H1 (cell line): ENCODE measurements around the gene RPL31. TPM values are rescaled to one million over a fixed set of nuclear protein-coding genes. Genes with fewer than 3 reads are reported as not detected.

Source experiments
- CTCF ChIA-PET: fragments of 300-600 bp; sonication (Branson Sonifier 250); formaldehyde crosslinking; loops from one replicate; lab custom pipeline; 2021; ENCODE audit not compliant: partially characterized antibody; lab: Charles Lee
- POLR2A ChIA-PET: fragments of 300-600 bp; sonication (Branson Sonifier 250); formaldehyde crosslinking; loops from one replicate; lab custom pipeline; 2021; ENCODE audit warnings: inconsistent platforms; ENCODE audit not compliant: partially characterized antibody; lab: Charles Lee
- DNase-seq, 2 experiments: peaks; one replicate each; pipeline versions ENCODE4 v3.0.0 to v3.0.0-alpha.2; 2010 to 2022; ENCODE audit warnings: low spot score in 2 of 2, low read depth in 1 of 2, mixed read lengths in 1 of 2
- FAIRE-seq: peaks from 2 replicates; lab custom pipeline; 2011; peaks lifted over from hg19 to GRCh38; lab: Jason Lieb, UNC
- H2AFZ ChIP-seq: 2 replicates; pipeline ENCODE4 v1.8.1; 2012; ENCODE audit warnings: low read length, inconsistent platforms
- H2AK5ac ChIP-seq: 2 replicates; pipeline ENCODE4 v1.6.1; 2013; ENCODE audit warnings: low read depth, low read length
- H2BK120ac ChIP-seq: replicated peaks from 2 replicates; pipeline ENCODE3; 2013; ENCODE audit warnings: low read depth, low read length, inconsistent platforms
- H2BK12ac ChIP-seq: 2 replicates; pipeline ENCODE4 v1.6.1; 2013; ENCODE audit warnings: low read depth, low read length
- H2BK15ac ChIP-seq: 2 replicates; pipeline ENCODE4 v1.6.1; 2013; ENCODE audit warnings: low read length
- H2BK20ac ChIP-seq: 2 replicates; pipeline ENCODE4 v1.6.1; 2013; ENCODE audit warnings: low read length
- H2BK5ac ChIP-seq: 2 replicates; pipeline ENCODE4 v1.6.1; 2013; ENCODE audit warnings: low read depth, low read length
- H3K14ac ChIP-seq: 2 replicates; pipeline ENCODE4 v1.6.1; 2013; ENCODE audit warnings: inconsistent platforms; ENCODE audit not compliant: insufficient read length
- H3K18ac ChIP-seq: 2 replicates; pipeline ENCODE4 v1.6.1; 2013; ENCODE audit warnings: low read length; ENCODE audit errors: extremely low read depth
- H3K23ac ChIP-seq: 2 replicates; pipeline ENCODE4 v1.6.1; 2013; ENCODE audit warnings: inconsistent platforms; ENCODE audit not compliant: insufficient read length
- H3K23me2 ChIP-seq: 2 replicates; pipeline ENCODE4 v1.6.1; 2013; ENCODE audit warnings: low read depth, low read length
- H3K27ac ChIP-seq: 2 replicates; pipeline ENCODE4 v1.6.1; 2011; ENCODE audit warnings: low read depth, low read length, inconsistent platforms
- H3K27me3 ChIP-seq, 4 experiments: replicated peaks in 1 of 4; 1 replicate in 1 of 4; 2 replicates in 3 of 4; pipeline versions ENCODE4 v1.6.1 to v1.8.1; 2011 to 2013; ENCODE audit warnings: low read length in 3 of 4, mild to moderate bottlenecking in 3 of 4, inconsistent platforms in 2 of 4, mixed read lengths in 2 of 4, moderate library complexity in 1 of 4; ENCODE audit not compliant: control insufficient read depth in 3 of 4, insufficient read depth in 3 of 4; ENCODE audit errors: extremely low read depth in 1 of 4
- H3K36me3 ChIP-seq, 4 experiments: 2 replicates each; pipeline versions ENCODE4 v1.6.1 to v1.8.1; 2011 to 2013; ENCODE audit warnings: mild to moderate bottlenecking in 4 of 4, low read length in 3 of 4, moderate library complexity in 2 of 4, control low read depth in 1 of 4, inconsistent platforms in 1 of 4; ENCODE audit not compliant: insufficient read depth in 4 of 4, control insufficient read depth in 2 of 4
- H3K4ac ChIP-seq: replicated peaks from 2 replicates; pipeline ENCODE3; 2013; ENCODE audit warnings: low read length, low read depth, mixed read lengths, inconsistent platforms; ENCODE audit not compliant: insufficient read length
- H3K4me1 ChIP-seq, 4 experiments: replicated peaks in 1 of 4; 1 replicate in 1 of 4; 2 replicates in 3 of 4; pipeline versions ENCODE4 v1.6.1 to v1.8.1; 2011 to 2013; ENCODE audit warnings: low read length in 3 of 4, inconsistent platforms in 2 of 4, mixed read lengths in 1 of 4; ENCODE audit not compliant: insufficient read depth in 4 of 4, control insufficient read depth in 3 of 4
- H3K4me2 ChIP-seq, 2 experiments: 2 replicates each; pipeline versions ENCODE4 v1.6.1 to v1.8.1; 2011 to 2013; ENCODE audit warnings: low read depth in 2 of 2, low read length in 2 of 2, control low read depth in 1 of 2, inconsistent platforms in 1 of 2, mild to moderate bottlenecking in 1 of 2; ENCODE audit not compliant: insufficient read depth in 1 of 2
- H3K4me3 ChIP-seq, 4 experiments: fragments of 200-600, 300-600 bp in 1 of 4; sonication (generic), shearing (Covaris generic), sonication (Bioruptor Twin) in 1 of 4; 2 replicates each; pipeline versions ENCODE4 v1.5.1 to v1.8.1; 2011 to 2016; ENCODE audit warnings: low read length in 4 of 4, low read depth in 3 of 4, control low read depth in 2 of 4, inconsistent platforms in 2 of 4, mild to moderate bottlenecking in 2 of 4, mixed read lengths in 1 of 4, moderate library complexity in 1 of 4; ENCODE audit not compliant: insufficient read depth in 2 of 4; ENCODE audit errors: extremely low read depth in 1 of 4
- H3K56ac ChIP-seq: replicated peaks from 2 replicates; pipeline ENCODE3; 2013; ENCODE audit warnings: low read depth, mild to moderate bottlenecking, mixed read lengths, low read length, inconsistent platforms; ENCODE audit not compliant: insufficient read length
- H3K79me1 ChIP-seq: 2 replicates; pipeline ENCODE4 v1.6.1; 2013; ENCODE audit warnings: low read depth, low read length, control low read depth
- H3K79me2 ChIP-seq, 2 experiments: 2 replicates each; pipeline versions ENCODE4 v1.6.1 to v1.8.1; 2012 to 2013; ENCODE audit warnings: low read length in 2 of 2, mild to moderate bottlenecking in 2 of 2, inconsistent platforms in 1 of 2; ENCODE audit not compliant: insufficient read depth in 2 of 2, control insufficient read depth in 1 of 2
- H3K9ac ChIP-seq, 4 experiments: replicated peaks in 1 of 4; 1 replicate in 1 of 4; 2 replicates in 3 of 4; pipeline versions ENCODE4 v1.6.1 to v1.8.1; 2011 to 2013; ENCODE audit warnings: low read depth in 3 of 4, low read length in 3 of 4, control low read depth in 2 of 4, mild to moderate bottlenecking in 2 of 4, moderate library complexity in 2 of 4, inconsistent platforms in 1 of 4; ENCODE audit errors: extremely low read depth in 1 of 4
- H3K9me3 ChIP-seq, 2 experiments: 2 replicates each; pipeline versions ENCODE4 v1.6.1 to v1.8.1; 2012 to 2013; ENCODE audit warnings: mild to moderate bottlenecking in 2 of 2, moderate library complexity in 2 of 2, control low read depth in 1 of 2, inconsistent platforms in 1 of 2, low read depth in 1 of 2, low read length in 1 of 2, mixed read lengths in 1 of 2; ENCODE audit not compliant: insufficient read depth in 2 of 2
- H4K20me1 ChIP-seq, 2 experiments: replicated peaks in 1 of 2; 2 replicates each; pipeline versions ENCODE3 to v1.8.1; 2011 to 2013; ENCODE audit warnings: inconsistent platforms in 2 of 2, low read length in 2 of 2, mild to moderate bottlenecking in 1 of 2; ENCODE audit not compliant: insufficient read depth in 2 of 2, control insufficient read depth in 1 of 2
- H4K5ac ChIP-seq: 2 replicates; pipeline ENCODE4 v1.6.1; 2013; ENCODE audit warnings: low read length, low read depth, mixed read lengths, inconsistent platforms; ENCODE audit not compliant: insufficient read length
- H4K8ac ChIP-seq: 2 replicates; pipeline ENCODE4 v1.8.0; 2013; ENCODE audit warnings: mild to moderate bottlenecking, moderate library complexity, low read length, inconsistent platforms; ENCODE audit not compliant: insufficient read depth; ENCODE audit errors: extremely low read depth
- H4K91ac ChIP-seq: replicated peaks from 2 replicates; pipeline ENCODE3; 2013; ENCODE audit warnings: low read length, mixed read lengths, inconsistent platforms; ENCODE audit not compliant: insufficient read length
- KDM4A ChIP-seq: IDR thresholded peaks from one replicate; pipeline ENCODE4 v1.7.1; 2012; ENCODE audit warnings: low read depth, mild to moderate bottlenecking, moderate library complexity, low read length, inconsistent platforms; ENCODE audit not compliant: severe bottlenecking
- NRF1 ChIP-seq: IDR thresholded peaks from 2 replicates; pipeline ENCODE4 v1.6.1; 2011; ENCODE audit warnings: mild to moderate bottlenecking, low read depth, low read length, improper control_type of control experiment
- RFX5 ChIP-seq: IDR thresholded peaks from 2 replicates; pipeline ENCODE4 v1.6.1; 2011; ENCODE audit warnings: low read depth, low read length, improper control_type of control experiment, borderline replicate concordance
- WGBS, 2 experiments: shearing (Covaris generic) in 1 of 2; methylation state at CpG; one replicate each; pipeline versions ENCODE4 v1.1.6 to v1.1.7; 2013 to 2015; ENCODE audit warnings: low lambda C conversion rate in 2 of 2, mixed read lengths in 2 of 2, inconsistent platforms in 1 of 2, low coverage in 1 of 2, missing lambda C conversion rate in 1 of 2; ENCODE audit not compliant: insufficient replicate concordance in 2 of 2, insufficient coverage in 1 of 2, insufficient read length in 1 of 2; ENCODE audit errors: extremely low coverage in 1 of 2, missing lambda C conversion rate in 1 of 2; 5-methylcytosine and 5-hydroxymethylcytosine counted together
- polyA plus RNA-seq, 7 experiments: library from polyadenylated mRNA; depleted of rRNA in 3 of 7; stranded (reverse) in 5 of 7; unstranded in 2 of 7; fragments of >200 nt in 5 of 7; fragments of 200-250 nt in 2 of 7; gene quantifications; 1 replicate in 5 of 7; 2 replicates in 1 of 7; 4 replicates in 1 of 7; pipeline versions ENCODE4 v1.2.1 to v1.2.3, GENCODE V29; 2011 to 2013; ENCODE audit warnings: missing spikeins in 2 of 7, mixed read lengths in 2 of 7
- total RNA-seq: library from RNA; stranded (reverse); fragmentation: NEBNext Ultra II Directional; extraction: Animal tissue kit (Norgen Biotek cat#: 25700); gene quantifications from 2 replicates; pipeline ENCODE4 v1.2.1, GENCODE V29; 2021

The RPL31 gene
- total and polyA plus RNA-seq, 2 of the 8 experiments (the other 6 are each of a cell fraction or from before 2014, with no cell fraction given) = 1,463 to 1,722 TPM

DNA sequence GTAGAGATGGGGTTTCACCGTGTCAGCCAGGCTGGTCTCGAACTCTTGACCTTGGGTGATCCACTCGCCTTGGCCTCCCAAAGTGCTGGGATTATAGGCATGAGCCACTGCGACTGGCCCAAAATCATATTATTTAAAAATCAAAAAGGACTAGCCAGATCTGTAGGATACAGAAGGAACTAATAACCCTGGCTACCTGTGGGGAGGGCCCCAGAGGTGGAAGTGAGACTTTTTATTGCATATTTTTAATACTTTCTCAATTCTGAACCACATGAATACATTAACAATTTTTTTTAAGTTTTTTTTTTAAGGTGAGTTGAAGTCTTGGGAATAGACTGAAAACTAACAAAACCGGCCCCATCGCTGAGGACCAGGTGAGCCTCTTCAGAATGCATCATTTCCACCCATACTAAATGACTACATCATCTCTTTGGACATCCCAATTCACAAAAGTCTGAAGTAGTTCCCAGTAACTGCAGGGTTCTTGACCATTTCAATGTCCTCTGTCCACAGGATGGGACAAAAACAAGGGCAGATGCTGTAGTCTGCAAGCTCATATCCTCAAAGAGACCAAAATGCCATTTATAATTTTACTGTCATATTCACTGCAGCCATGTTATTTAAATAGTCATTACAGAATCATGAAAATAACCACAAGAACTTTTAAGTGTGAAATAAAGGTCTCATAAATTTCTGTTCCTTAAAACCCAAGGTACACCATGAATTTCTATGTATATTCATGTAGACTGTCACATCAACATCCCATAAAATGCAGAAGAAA, 21.4 kb downstream of the RPL31 start:
- no peaks in the 10 kb centered on the region for H3K79me2 ChIP-seq
- H3K14ac ChIP-seq = no peak overlapping the region
- CTCF ChIA-PET = interaction anchor here (0.6 to 2.8 kb wide), 8 partner anchors 13 to 182 kb away, joined by 3 to 14 read pairs (median 4); no protein-coding TSS in a partner anchor
- no peak overlapping the region for H2BK5ac ChIP-seq
- no peaks in the 10 kb centered on the region for H3K9me3 ChIP-seq
- no peaks in the 10 kb centered on the region for H3K27me3 ChIP-seq
- no peak for DNase-seq
- H2BK120ac ChIP-seq = no peak overlapping the region
- no peak overlapping the region for H3K56ac ChIP-seq
- peaks cover 0 to 3% of the 10 kb centered on the region in 2 experiments for H4K20me1 ChIP-seq
- H3K23me2 ChIP-seq = no peaks in the 10 kb centered on the region
- no peak overlapping the region for H4K5ac ChIP-seq
- no peak overlapping the region for H2AFZ ChIP-seq
- no peak overlapping the region for H3K4me2 ChIP-seq
- no peak overlapping the region for H3K23ac ChIP-seq
- WGBS, 2 experiments = 93% methylated on average over 6 of the region's 6 CpGs; no CpG with 5 or more reads in 1 of the 2 experiments
- peaks cover 4 to 46% (median 11%) of the 10 kb centered on the region in 4 experiments; a peak in 7 of 8 replicates for H3K36me3 ChIP-seq
- H3K79me1 ChIP-seq = no peaks in the 10 kb centered on the region
- POLR2A ChIA-PET = interaction anchor here (1.5 to 1.9 kb wide), 2 partner anchors 11 to 15 kb away, joined by 5 to 8 read pairs; no protein-coding TSS in a partner anchor
- peaks cover 2 to 9% (median 5%) of the 10 kb centered on the region in 4 experiments; a peak in 5 of 7 replicates for H3K4me1 ChIP-seq
- FAIRE-seq = no peak
- H3K18ac ChIP-seq = no peak overlapping the region
- H3K4ac ChIP-seq = no peak overlapping the region
- H3K27ac ChIP-seq = no peak overlapping the region
- H3K4me3 ChIP-seq = no peak overlapping the region
- H2AK5ac ChIP-seq = no peak overlapping the region
- TF ChIP-seq NRF1 (no peak), RFX5 (no peak), KDM4A (no peak)
- H2BK15ac ChIP-seq = no peak overlapping the region
- no peak overlapping the region for H4K91ac ChIP-seq
- no peak overlapping the region for H2BK12ac ChIP-seq
- H4K8ac ChIP-seq = no peak overlapping the region; the same call in 1 of the 2 replicates
- no peak overlapping the region for H2BK20ac ChIP-seq
- H3K9ac ChIP-seq = no peak overlapping the region
